Activated CD8-positive, alpha-beta memory T cell treated with anti-CD3 and anti-CD28 coated beads for 4 hours (primary cell): ENCODE results near the gene SLC22A14.

Source experiments
- DNase-seq, 2 donors: peaks; one replicate each; pipeline ENCODE4 v3.0.0-alpha.2; 2020; ENCODE audit warnings: low read depth in 2 of 2

The SLC22A14 gene

DNA sequence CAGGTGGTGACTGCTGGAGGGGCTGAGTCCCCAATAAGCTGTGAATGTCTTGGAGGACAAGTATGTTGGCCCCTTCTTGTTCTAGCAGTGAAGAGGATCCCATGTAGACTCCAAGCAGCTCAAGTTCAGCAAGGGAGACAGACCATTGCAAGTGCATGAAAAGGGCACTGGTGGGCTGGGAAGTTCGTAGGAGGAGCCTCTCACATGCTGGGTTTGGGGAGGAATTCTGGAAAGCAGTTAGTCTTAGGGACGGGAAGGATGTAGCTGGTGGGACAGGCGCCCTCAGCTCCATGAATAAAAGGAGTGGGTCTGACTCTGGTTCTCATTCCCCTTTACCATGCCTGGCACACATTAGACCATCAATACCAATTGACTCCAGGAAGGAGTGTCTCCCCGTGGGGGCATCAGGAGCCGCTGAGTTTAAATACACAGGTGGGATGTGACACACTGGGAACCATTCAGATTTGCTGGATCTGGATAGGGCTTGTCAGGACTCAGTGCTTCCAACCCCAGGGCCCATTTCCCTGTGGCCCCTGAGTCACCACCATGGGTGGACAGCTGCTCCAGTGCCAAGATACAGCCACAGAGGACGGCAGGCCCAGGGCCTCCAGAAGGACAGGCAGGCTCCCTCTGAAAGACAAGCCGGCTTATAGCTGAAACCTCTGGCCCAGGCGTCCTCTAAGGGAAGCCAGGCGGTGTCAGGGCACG is 63.9 kb downstream of the SLC22A14 start:
- DNase-seq = no peak

DNA sequence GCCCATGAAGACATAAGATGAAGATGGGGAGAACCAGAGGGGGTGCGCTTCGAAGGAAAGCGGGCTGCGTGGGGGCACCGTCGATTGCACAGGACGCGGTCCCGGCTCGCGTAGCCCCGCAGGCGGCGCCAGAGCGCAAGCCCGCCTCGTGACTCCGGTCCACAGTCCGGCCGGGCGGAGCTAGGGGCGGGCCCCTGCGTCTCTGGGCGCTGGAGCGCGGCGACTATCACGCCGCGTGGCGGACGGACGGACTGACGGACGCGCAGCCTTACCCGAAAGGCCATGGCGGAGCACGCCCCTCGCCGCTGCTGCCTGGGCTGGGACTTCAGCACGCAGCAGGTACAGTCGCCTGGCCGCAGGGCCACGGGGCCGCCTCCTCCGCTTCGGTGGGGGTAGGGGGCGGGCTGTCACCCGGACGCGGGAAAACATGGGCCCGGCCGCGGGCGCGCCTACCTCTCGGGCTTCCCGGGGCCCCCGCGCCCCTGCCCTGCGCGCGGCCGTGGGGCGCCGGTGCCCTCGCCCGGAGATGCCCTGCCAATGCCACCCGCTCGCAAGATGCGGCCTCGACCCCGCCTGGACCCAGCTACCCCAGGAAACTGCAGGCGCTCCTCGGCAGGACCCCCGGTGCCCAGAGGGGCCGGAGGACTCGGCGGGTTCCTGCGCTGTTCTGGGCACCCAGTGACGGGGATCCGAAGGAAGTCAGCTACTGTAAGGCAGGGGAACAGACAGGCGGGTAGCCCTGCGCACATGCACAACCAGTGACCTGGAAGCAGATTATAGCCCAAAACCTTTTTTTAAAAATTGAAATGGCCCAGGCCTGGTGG is 64.7 kb downstream of the SLC22A14 start, which contains the start of gene XYLB:
XYLB (plus strand) TSS at position 199 of the 824 bp plus-strand sequence; CDS start at position 283, 84 bp downstream.
- peak; percentile 47 to 53 for DNase-seq

DNA sequence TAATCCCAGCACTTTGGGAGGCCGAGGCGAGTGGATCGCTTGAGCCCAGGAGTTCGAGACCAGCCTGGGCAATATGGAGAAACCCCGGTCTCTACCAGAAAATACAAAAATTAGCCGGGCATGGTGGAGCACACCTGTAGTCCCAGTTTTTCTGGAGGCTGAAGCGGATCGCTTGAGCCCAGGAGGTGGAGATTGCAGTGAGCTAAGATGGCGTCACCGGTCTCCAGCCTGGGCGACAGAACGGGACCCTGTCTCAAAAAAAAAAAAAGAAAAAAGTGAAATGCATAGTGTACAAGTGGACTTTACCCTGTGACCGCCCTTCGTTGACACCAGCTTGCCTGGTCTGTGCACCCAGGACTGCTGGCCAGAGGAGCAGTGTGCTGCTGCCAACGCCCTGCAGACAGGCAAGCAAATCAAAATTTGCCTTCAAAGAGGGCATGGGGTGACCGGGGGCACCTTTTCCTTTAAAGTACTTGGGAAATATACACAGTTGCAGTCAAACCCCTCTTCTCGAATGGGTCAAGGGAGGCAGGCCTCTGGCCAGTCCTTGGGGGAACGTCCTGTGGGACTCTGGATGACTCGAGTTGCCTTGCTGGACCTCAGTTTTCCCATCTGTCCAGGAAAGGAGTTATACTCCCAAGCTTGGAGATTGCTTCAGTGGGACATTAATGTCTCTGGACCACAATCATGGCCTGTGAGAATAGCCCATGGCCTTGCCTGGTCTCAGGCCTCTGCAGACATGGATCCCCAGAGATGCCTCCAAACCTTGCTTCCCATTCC is 65.5 kb downstream of the SLC22A14 start:
- DNase-seq = no peak

DNA sequence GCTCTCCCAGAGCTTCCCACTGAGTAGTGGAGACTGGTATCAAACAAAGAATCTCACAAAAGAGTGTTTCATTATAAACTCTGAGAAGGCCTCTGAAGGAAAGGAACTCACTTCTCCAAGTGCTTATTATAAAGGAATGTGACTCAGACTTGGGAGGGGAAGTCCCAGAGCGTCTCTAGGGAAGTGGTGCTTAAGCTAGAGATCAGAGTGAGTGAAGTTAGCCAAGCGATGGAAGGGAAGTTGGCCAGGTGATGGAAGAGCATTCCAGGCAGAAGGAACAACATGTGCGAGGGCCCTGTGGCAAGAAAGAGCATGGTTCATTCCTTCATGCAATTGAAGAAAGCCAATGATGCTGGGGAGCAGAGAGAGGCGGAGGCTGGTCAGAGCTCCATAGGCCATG is 66.8 kb downstream of the SLC22A14 start:
- no peak for DNase-seq

DNA sequence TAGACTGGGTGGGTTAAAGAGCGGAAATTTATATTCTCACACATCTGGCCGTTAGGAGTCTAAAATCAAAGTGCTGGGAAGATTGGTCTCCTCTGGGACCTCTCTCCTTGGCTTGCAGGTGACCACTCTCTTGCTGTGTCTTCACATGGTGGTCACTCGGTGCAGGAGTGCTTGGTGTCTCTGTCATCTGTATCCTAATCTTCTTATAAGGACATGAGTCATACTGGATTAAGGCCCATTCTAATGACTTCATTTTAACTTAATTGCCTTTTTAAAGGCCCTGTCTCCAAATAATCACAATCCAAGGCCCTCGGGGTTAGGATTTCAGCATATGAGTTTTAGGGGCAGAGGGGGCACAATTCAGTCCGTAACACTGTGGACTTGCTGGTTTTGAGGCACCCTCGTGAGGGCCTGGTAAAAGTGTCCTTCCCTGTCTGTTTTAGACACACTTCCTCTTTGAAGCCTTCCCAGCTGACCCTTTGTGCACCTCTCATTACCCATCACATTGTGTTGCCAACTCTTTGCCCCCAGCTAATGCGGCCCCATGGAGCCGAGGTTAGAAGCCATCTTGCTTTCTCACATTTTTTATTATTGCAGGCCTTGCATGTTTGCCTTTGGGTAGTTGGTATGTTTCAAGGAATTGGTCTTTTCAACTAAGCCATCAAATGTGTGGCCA is 67.7 kb downstream of the SLC22A14 start:
- DNase-seq = no peak

DNA sequence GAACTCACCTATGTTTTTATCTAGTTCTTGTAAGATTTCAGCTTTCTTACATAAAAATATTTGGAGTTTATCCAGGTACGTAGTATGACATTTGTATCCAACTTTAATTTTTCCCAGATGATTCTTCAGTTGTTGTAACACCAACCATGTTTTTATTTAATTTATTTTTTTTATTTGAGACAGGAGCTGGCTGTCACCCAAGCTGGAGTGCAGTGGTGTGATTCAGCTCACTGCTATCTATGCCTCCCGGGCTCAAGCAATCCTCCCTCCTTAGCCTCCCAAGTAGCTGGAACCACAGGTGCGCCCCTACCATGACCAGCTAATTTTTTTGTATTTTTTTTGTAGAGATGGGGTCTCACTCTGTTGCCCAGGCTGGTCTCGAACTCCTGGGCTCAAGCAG is 71.1 kb downstream of the SLC22A14 start:
- no peak for DNase-seq

DNA sequence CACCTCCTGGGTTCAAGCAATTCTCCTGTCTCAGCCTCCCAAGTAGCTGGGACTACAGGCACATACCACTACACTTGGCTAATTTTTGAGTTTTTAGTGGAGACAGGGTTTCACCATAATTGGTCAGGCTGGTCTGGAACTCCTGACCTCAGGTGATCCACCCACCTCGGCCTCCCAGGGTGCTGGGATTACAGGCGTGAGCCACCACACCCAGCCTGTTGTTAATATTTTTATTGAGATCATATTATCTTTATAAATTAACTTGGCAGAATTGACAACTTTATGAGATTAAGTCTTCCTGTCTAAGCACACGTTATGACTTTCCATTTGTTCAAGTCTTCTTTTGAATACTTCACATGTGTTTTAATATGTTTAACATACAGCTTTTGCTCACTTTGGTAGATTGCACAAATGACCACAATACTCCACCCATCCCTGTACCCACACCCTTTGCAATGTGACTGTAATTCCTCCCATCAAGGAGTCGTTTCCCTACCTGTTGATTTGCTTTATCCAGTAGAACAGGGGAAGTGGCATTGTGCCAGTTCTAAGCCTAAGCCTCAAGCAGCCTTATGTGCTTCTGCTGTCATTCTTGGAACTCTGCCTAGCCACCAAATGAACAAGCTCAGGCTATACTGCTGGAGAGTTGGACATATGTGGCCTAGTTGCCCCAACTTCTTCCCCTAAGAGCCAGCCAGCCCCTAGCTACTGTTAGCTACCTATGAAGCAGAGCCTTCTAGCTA is 72.7 kb downstream of the SLC22A14 start:
- no peak for DNase-seq

DNA sequence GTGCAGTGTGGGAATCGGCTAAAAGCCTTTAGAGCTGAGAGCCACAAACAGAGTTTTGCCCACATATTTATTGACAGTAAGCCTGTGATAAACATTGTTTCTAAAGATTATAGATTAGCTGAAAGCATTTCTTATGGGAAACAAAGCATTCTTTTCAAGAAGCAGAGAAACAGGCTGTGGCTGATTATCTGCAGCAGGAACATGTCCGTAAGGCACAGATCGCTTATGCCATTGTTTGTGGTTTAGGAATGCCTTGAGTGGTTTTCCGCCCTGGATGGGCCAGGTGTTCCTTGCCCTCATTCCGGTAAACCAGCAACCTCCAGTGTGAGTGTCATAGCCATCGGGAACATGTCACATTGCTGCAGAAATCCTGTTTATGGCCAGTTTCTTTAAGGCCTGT is 76.9 kb downstream of the SLC22A14 start:
- no peak for DNase-seq

DNA sequence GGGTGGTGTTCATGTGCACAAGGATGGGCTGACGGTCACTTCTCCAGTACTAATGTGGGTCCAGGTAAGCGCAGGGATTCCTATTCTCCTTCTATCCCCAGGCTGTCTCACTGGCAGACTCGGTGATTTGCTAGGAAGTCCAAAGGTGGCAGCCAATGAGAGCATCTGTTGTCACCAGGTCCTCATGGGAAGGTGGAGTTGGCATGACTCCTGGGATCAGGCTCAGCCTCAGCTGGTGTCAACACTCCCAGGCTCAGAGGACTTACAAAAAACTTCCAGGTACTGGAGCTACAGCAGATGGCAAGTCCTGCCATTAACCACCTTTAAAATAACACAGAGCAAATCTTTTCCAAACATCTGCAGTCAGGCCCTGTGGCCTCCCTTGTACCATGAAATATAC is 78.3 kb downstream of the SLC22A14 start:
- no peak for DNase-seq

DNA sequence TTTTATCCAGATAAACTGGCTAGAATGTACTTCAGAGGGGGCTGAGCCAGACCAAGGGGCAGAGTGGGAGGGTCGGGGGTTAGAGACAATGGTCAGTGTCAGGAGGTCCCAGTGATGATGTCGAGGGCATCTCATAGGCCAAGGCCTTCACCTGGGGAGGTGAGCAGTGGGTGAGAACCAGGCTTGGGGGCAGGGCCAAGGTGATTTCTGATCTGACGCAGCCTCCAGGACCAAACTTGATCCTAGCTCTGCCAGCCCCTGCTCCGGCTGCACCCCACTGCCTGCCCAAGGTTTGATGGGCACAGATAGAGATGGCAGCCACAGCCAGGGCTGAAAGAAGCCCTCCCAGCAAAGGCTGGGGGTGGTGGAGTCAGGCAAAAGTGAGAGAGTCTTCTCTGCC is 79.4 kb downstream of the SLC22A14 start:
- no peak for DNase-seq

DNA sequence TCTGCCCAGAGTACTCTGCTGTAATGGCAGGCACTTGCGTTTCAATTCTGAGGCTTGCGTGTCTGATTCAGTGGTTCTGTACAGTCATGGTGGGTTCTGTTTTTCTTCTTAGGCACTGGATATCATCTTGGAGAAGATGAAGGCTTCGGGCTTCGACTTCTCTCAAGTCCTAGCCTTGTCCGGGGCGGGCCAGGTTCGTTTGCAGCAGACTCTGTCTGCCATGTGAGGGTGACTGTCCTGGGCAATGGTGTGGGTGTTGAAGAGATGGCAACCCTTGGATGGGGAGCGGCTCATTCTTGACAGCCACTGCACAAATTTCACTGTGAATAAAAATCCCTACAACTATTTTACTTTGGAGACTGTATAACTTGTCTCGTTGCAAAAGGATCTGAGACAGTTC is 80.7 kb downstream of the SLC22A14 start:
- DNase-seq = no peak

DNA sequence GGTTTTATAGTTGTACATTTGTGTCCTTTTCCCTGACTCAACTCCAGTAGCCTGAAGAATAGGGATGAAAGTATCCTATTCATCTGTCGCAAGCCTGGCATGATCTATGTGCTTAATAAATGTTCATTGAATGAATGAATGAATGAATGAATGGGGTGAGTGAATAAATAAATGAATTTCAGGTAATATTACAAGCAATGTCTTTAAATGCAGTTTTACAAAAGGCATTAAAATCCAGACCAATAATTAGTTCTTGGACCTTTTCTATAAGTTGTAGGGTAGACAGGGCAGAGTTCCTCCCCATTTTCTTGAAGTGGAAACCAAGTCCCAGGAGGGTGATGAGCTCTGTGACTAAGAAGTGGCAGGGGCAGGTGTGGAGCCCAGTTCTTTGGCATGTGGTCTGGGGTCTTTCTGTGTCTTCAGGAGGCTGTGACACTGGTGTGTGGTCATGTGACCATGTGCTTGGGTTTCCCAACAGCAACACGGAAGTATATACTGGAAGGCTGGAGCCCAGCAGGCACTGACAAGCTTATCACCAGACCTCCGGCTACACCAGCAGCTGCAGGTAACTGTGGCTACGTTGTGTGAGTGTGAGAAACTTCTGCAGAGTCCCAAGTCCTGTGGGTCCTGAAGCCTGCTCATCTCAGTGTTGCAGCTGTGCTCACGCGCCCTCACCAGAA is 82.8 kb downstream of the SLC22A14 start:
- DNase-seq = no peak

DNA sequence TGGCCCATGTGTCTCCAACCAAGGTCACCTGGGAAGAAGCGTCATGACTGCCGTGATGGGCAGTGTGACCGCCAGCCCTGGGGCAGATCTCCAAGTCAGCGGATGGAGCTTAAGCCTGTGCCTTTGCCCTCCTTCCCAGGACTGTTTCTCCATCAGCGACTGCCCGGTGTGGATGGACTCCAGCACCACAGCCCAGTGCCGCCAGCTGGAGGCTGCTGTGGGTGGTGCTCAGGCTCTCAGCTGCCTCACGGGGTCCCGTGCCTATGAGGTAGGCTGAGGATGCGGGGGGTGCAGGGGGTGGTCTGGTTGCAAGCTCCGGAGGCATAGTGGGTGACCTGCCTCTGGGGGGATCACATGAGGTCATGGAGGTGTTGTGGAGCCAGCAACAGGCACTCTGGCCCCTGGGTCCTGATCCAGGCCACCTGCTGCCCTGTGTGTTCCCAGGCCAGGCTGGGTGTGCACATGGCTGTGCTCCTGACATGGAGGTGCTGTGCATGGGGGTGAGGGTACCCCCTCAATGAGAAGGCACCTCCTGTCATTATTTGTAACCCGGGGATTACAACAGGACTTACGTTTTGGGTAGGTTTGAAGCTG is 83.5 kb downstream of the SLC22A14 start:
- DNase-seq = no peak

DNA sequence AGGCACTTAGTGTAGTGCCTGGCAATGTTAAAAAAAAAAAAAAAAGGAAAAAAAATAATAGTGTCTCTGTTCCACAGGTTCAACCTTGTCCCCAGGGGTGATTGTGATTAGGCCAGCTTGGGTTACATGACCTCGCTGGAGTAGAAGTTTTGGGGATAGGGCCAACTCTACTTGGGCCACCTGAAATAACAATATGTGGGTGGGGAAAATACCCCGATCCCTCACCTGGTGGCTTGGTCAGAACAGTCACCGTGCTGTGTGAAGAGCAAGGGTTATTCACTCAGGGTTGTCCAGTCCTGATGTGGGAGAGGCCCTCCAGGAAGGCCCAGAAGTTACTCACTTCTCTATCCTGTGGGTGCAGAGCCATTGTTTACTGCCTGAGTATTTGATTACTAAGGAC is 84.0 kb downstream of the SLC22A14 start:
- DNase-seq = no peak

DNA sequence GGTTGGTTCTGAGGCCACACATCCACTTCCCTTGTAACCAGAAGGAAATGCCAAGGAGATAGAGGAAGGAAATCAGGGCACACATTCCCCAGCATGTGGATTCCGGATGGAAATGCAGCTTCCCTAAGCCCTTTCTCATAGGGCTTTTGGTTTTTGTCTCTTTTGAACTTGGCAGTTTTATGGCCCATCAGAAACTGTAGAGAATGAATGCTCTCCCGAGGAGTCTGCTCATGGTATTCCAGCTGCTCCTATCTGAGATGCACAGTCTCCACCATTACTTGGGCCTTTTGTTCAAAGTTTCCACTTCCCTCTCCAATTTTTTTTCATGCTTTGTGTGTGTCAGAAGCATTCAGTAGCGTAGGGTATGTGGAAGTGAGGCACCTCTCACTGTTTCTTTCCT is 85.7 kb downstream of the SLC22A14 start:
- DNase-seq = no peak
